ENCODE results near the gene AJM1. TPM values are rescaled to one million over a fixed set of nuclear protein-coding genes. Genes with fewer than 3 reads are reported as not detected.

AJM1 gene
- polyA plus RNA-seq, 3 donors: 0.10 to 2.0 (median 0.18) TPM

GRCh38 chr9:136844761-136845464 lies 2.6 kb downstream of the AJM1 start:
- Histone ChIP-seq H2AFZ (ENCODE audit: insufficient read depth, low read depth, low read length, poor library complexity, severe bottlenecking) (no peak overlapping the region), H3K79me2 (ENCODE audit: insufficient read depth, low read length) (no peaks in the 10 kb centered on the region), H3K4me3 (replicated peaks in 1 of 3; ENCODE audit: low read depth in 2 of 3, low read length in 3 of 3) (no peak overlapping the region), H3K9ac (ENCODE audit: insufficient read depth, low read length, poor library complexity, severe bottlenecking) (no peak overlapping the region), H3K27ac (ENCODE audit: low read depth in 1 of 2, low read length in 2 of 2) (no peak overlapping the region), H3K4me1 (ENCODE audit: control insufficient read depth in 1 of 2, insufficient read depth in 2 of 2, low read length in 2 of 2) (peaks cover 32 to 53% of the 10 kb centered on the region in 2 donors), H3K27me3 (ENCODE audit: control insufficient read depth in 2 of 2, insufficient read depth in 2 of 2, low read length in 2 of 2) (peaks cover 12 to 43% of the 10 kb centered on the region in 2 donors), H3K4me2 (replicated peaks; ENCODE audit: extremely low read depth, low read length, poor library complexity, severe bottlenecking) (no peak overlapping the region), H3K9me3 (replicated peaks in 1 of 2; ENCODE audit: control insufficient read depth in 1 of 2, insufficient read depth in 1 of 2, low read length in 2 of 2) (peaks cover 0 to 5% of the 10 kb centered on the region in 2 donors), H4K20me1 (ENCODE audit: insufficient read depth, low read length) (peaks cover 2% of the 10 kb centered on the region), H3K36me3 (replicated peaks in 1 of 2; ENCODE audit: control insufficient read depth in 1 of 2, insufficient read depth in 2 of 2, low read length in 2 of 2) (peaks cover 3 to 4% of the 10 kb centered on the region in 2 donors)
- intact Hi-C loops (cut with micrococcal nuclease): loop anchor here (5.0 to 10.0 kb wide), 6 partner anchors 38 to 187 kb away; partner anchors contain the start of genes C8G (in 1 of the 2), FBXW5 (in 1 of the 2), FUT7 (in 1 of the 2) and LCN12 (in 1 of the 2)
- 14% methylated on average over 88 of the region's 88 CpGs for WGBS (ENCODE audit: insufficient coverage)
- Mint-ChIP-seq H3K9me3 (peaks cover 0 to 15% (median 12%) of the 10 kb centered on the region in 7 donors), H3K27ac (no peak overlapping the region), H3K4me1 (peaks cover 25% of the 10 kb centered on the region), H3K27me3 (ENCODE audit: low read depth in 3 of 3) (peaks cover 30 to 57% (median 40%) of the 10 kb centered on the region in 3 donors), H3K36me3 (peaks cover 3 to 7% of the 10 kb centered on the region in 2 donors), H3K4me3 (peak overlapping the region in 1 of 2 donors; percentile 59)
- no peak for TF ChIP-seq CTCF (IDR thresholded peaks at IDR 0.05)
- no peak for DNase-seq

GRCh38 chr9:136845465-136846260 lies 3.4 kb downstream of the AJM1 start:
- Histone ChIP-seq H3K4me2 (replicated peaks; ENCODE audit: extremely low read depth, low read length, poor library complexity, severe bottlenecking) (no peak overlapping the region), H2AFZ (ENCODE audit: insufficient read depth, low read depth, low read length, poor library complexity, severe bottlenecking) (no peak overlapping the region), H3K36me3 (replicated peaks in 1 of 2; ENCODE audit: control insufficient read depth in 1 of 2, insufficient read depth in 2 of 2, low read length in 2 of 2) (peaks cover 0 to 2% of the 10 kb centered on the region in 2 donors), H3K9me3 (replicated peaks in 1 of 2; ENCODE audit: control insufficient read depth in 1 of 2, insufficient read depth in 1 of 2, low read length in 2 of 2) (peaks cover 0 to 5% of the 10 kb centered on the region in 2 donors), H4K20me1 (ENCODE audit: insufficient read depth, low read length) (peaks cover 9% of the 10 kb centered on the region), H3K27me3 (ENCODE audit: control insufficient read depth in 2 of 2, insufficient read depth in 2 of 2, low read length in 2 of 2) (peaks cover 12 to 43% of the 10 kb centered on the region in 2 donors), H3K27ac (ENCODE audit: low read depth in 1 of 2, low read length in 2 of 2) (no peak overlapping the region), H3K9ac (ENCODE audit: insufficient read depth, low read length, poor library complexity, severe bottlenecking) (no peak overlapping the region), H3K79me2 (ENCODE audit: insufficient read depth, low read length) (no peaks in the 10 kb centered on the region), H3K4me1 (ENCODE audit: control insufficient read depth in 1 of 2, insufficient read depth in 2 of 2, low read length in 2 of 2) (peaks cover 35 to 59% of the 10 kb centered on the region in 2 donors), H3K4me3 (replicated peaks in 1 of 3; ENCODE audit: low read depth in 2 of 3, low read length in 3 of 3) (no peak overlapping the region)
- Mint-ChIP-seq H3K4me3 (peak overlapping the region in 1 of 2 donors; percentile 59), H3K4me1 (peaks cover 28% of the 10 kb centered on the region), H3K27me3 (ENCODE audit: low read depth in 3 of 3) (peaks cover 30 to 57% (median 40%) of the 10 kb centered on the region in 3 donors), H3K9me3 (peaks cover 0 to 15% (median 12%) of the 10 kb centered on the region in 7 donors), H3K36me3 (peaks cover 0 to 7% of the 10 kb centered on the region in 2 donors), H3K27ac (no peak overlapping the region)
- no peak for DNase-seq
- intact Hi-C loops (cut with micrococcal nuclease): loop anchor here (5.0 to 10.0 kb wide), 4 partner anchors 42 to 107 kb away; partner anchors contain the start of genes C8G (in 1 of the 2), FBXW5 (in 1 of the 2), LCN12 (in 1 of the 2) and TMEM141 (in 1 of the 2)
- WGBS (ENCODE audit: insufficient coverage): 28% methylated on average over 98 of the region's 102 CpGs
- no peak for TF ChIP-seq CTCF (IDR thresholded peaks at IDR 0.05)
